AG04449 (cell line): ENCODE results near the gene GUCY2D.

Experiments
- CTCF ChIA-PET: fragments of 350-600 bp; formaldehyde crosslinking; extraction: SDS; loops from one replicate; lab custom pipeline; 2021; ENCODE audit warnings: antibody characterized with exemption; lab: Yijun Ruan, JAX
- POLR2A ChIA-PET: fragments of 400-600, 350-600 bp; formaldehyde crosslinking; extraction: SDS; loops from one replicate; lab custom pipeline; 2020; ENCODE audit warnings: antibody characterized with exemption, inconsistent platforms; lab: Yijun Ruan, JAX
- DNase-seq: peaks from one replicate; pipeline ENCODE4 v3.0.0-alpha.2; 2010; ENCODE audit warnings: low read depth, low spot score
- H3K4me3 ChIP-seq: 2 replicates; pipeline ENCODE4 v1.5.1; 2011; ENCODE audit warnings: low read depth, mild to moderate bottlenecking, control low read depth, low read length
- CTCF ChIP-seq: IDR thresholded peaks from one replicate; pipeline ENCODE4 v1.5.1; 2011; ENCODE audit warnings: mild to moderate bottlenecking, moderate library complexity, low read length, control low read depth, inconsistent platforms; ENCODE audit not compliant: insufficient read depth; ENCODE audit errors: missing control alignments

Gene GUCY2D

DNA sequence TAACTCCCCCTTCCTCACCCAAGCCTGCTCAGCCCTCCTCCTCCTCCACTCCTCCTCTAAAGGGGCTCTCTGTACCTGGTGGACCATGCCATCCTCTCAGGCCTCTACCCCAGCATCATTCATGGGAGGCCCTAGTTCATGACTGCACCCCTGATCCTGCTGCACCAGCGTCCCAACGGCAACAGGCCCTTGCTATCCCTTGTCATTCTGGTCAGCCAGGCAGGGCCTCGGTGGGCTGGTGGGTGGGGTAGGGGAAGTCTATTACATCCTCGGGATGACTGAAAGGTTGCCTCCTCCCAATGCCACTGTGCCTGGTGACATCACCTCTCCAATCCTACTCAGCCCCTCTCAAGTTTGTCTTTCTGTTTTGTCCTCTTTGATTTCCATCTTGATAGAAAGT lies 65.4 kb downstream of the GUCY2D start:
- ChIA-PET CTCF (interaction anchor here (1.1 to 9.9 kb wide), 4 partner anchors 9 to 70 kb away, joined by 3 to 233 read pairs (median 24); partner anchors contain the start of gene ALOXE3), POLR2A (no interaction called here)
- no peak for TF ChIP-seq CTCF
- DNase-seq = no peak
- no peak overlapping the region for H3K4me3 ChIP-seq

DNA sequence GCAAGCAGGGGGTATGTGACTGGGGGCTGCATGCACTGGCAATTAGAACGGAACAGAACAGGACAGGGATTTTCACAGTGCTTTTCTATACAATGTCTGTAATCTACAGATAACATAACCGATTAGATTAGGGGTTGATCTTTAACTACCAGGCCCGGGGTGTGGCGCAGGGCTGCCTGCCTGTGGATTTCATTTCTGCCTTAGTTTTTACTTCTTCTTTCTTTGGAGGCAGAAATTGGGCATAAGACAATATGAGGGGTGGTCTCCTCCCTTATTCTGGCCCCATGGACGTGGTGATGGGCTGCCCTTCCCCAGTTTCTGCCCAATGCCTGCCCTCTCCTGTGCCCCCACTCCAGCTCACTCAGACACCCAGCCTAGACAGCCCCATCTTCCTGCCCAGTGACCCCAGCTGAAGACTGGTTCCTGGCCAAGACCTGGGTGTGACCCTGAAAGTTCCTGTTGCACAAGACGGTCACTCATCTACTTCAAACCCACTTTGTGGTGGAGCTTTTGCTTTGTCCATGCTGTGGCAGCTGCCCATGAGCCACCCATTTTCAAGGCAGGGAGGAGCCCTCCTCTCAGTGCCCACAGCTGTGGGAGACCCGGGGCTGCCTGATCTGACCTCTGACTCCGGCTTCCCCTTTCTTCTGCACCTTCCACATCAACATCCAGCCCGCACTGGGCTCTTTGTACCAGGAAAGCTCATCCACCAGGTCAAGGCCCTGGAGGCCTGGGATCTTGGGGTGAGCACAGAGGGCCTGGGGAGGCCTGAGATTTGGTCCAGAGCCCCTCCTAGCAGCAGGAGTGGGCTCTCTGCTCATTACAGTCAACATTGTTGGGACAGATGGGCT lies 66.5 kb downstream of the GUCY2D start:
- DNase-seq = no peak
- ChIA-PET CTCF (interaction anchor here (1.1 to 9.9 kb wide), 10 partner anchors 10 to 78 kb away, joined by 3 to 233 read pairs (median 10); partner anchors contain the start of gene ALOXE3), POLR2A (no interaction called here)
- no peak overlapping the region for H3K4me3 ChIP-seq
- TF ChIP-seq CTCF = no peak

- ChIA-PET POLR2A (no interaction called here), CTCF (interaction anchor here (1.2 to 9.9 kb wide), 9 partner anchors 9 to 79 kb away, joined by 3 to 233 read pairs (median 13); partner anchors contain the start of gene ALOXE3)
- TF ChIP-seq CTCF = no peak
- DNase-seq = no peak
- no peak overlapping the region for H3K4me3 ChIP-seq
Measured at GRCh38 chr17:8069587-8069860, 67.1 kb downstream of the GUCY2D start.
